ENCODE results near the gene MOSMO.
"Not testable (repeated sequence)": the region's sequence is repeated elsewhere in the genome, so short reads cannot be mapped to it uniquely, and the experiment has no call there.

MOSMO gene

GRCh38 chr16:22010902-22011301 is 3.0 kb downstream of the MOSMO start:
- no peak overlapping the region for H3K27ac Mint-ChIP-seq
- ATAC-seq (ENCODE audit: low read depth) (no peak), DNase-seq (ENCODE audit: low spot score in 2 of 2) (no peak)
- no peaks in the 10 kb centered on the region for H3K9me3 Mint-ChIP-seq
- H3K27me3 Mint-ChIP-seq: no peaks in the 10 kb centered on the region
- peaks cover 39% of the 10 kb centered on the region for H3K4me1 Mint-ChIP-seq
- no peak overlapping the region for H3K4me3 Mint-ChIP-seq
- no peaks in the 10 kb centered on the region for H3K36me3 Mint-ChIP-seq

- H3K4me1 Mint-ChIP-seq: peaks cover 35% of the 10 kb centered on the region
- DNase-seq (ENCODE audit: low spot score in 2 of 2): no peak
- H3K4me3 Mint-ChIP-seq: no peak overlapping the region
- ATAC-seq (ENCODE audit: low read depth): no peak
- no peaks in the 10 kb centered on the region for H3K27me3 Mint-ChIP-seq
- no peaks in the 10 kb centered on the region for H3K36me3 Mint-ChIP-seq
- H3K27ac Mint-ChIP-seq: no peak overlapping the region
- no peaks in the 10 kb centered on the region for H3K9me3 Mint-ChIP-seq
These were observed 4.3 kb downstream of the MOSMO start for GRCh38 chr16:22012241-22012640.

- no peaks in the 10 kb centered on the region for H3K36me3 Mint-ChIP-seq
- peaks cover 34% of the 10 kb centered on the region for H3K4me1 Mint-ChIP-seq
- no peaks in the 10 kb centered on the region for H3K27me3 Mint-ChIP-seq
- H3K9me3 Mint-ChIP-seq: no peaks in the 10 kb centered on the region
- no peak overlapping the region for H3K4me3 Mint-ChIP-seq
- no peak overlapping the region for H3K27ac Mint-ChIP-seq
- DNase-seq (ENCODE audit: low spot score in 2 of 2) (no peak), ATAC-seq (ENCODE audit: low read depth) (no peak)
These were observed 5.6 kb downstream of the MOSMO start for GRCh38 chr16:22013486-22013885.

- Mint-ChIP-seq H3K27me3 (no peaks in the 10 kb centered on the region), H3K36me3 (no peaks in the 10 kb centered on the region), H3K27ac (no peak overlapping the region), H3K4me3 (no peak overlapping the region), H3K9me3 (no peaks in the 10 kb centered on the region), H3K4me1 (peaks cover 37% of the 10 kb centered on the region)
- DNase-seq (ENCODE audit: low spot score in 2 of 2): no peak
- ATAC-seq (ENCODE audit: low read depth): peak; percentile 98
These were observed 6.5 kb downstream of the MOSMO start for GRCh38 chr16:22014271-22014873.

GRCh38 chr16:22016927-22017326 is 9.0 kb downstream of the MOSMO start:
- H3K9me3 Mint-ChIP-seq: no peaks in the 10 kb centered on the region
- H3K4me3 Mint-ChIP-seq: no peak overlapping the region
- H3K36me3 Mint-ChIP-seq: no peaks in the 10 kb centered on the region
- peaks cover 31% of the 10 kb centered on the region for H3K4me1 Mint-ChIP-seq
- DNase-seq (ENCODE audit: low spot score in 2 of 2) (no peak), ATAC-seq (ENCODE audit: low read depth) (no peak)
- H3K27me3 Mint-ChIP-seq: no peaks in the 10 kb centered on the region
- H3K27ac Mint-ChIP-seq: no peak overlapping the region

- Mint-ChIP-seq H3K9me3 (no peaks in the 10 kb centered on the region), H3K27ac (no peak overlapping the region), H3K4me3 (no peak overlapping the region), H3K36me3 (no peaks in the 10 kb centered on the region), H3K27me3 (no peaks in the 10 kb centered on the region), H3K4me1 (peaks cover 26% of the 10 kb centered on the region)
- ATAC-seq (ENCODE audit: low read depth) (no peak), DNase-seq (ENCODE audit: low spot score in 2 of 2) (no peak)
These were observed 10.6 kb downstream of the MOSMO start for GRCh38 chr16:22018559-22018958.

GRCh38 chr16:22022151-22022550 is 14.2 kb downstream of the MOSMO start:
- peaks cover 19% of the 10 kb centered on the region for H3K4me1 Mint-ChIP-seq
- H3K27ac Mint-ChIP-seq: no peak overlapping the region
- DNase-seq (ENCODE audit: low spot score in 2 of 2): no peak
- no peaks in the 10 kb centered on the region for H3K36me3 Mint-ChIP-seq
- no peaks in the 10 kb centered on the region for H3K9me3 Mint-ChIP-seq
- H3K27me3 Mint-ChIP-seq: no peaks in the 10 kb centered on the region
- ATAC-seq (ENCODE audit: low read depth): no peak
- no peak overlapping the region for H3K4me3 Mint-ChIP-seq

GRCh38 chr16:22023505-22023904 is 15.6 kb downstream of the MOSMO start:
- Mint-ChIP-seq H3K27ac (no peak overlapping the region), H3K36me3 (no peaks in the 10 kb centered on the region), H3K27me3 (no peaks in the 10 kb centered on the region), H3K4me3 (no peak overlapping the region), H3K9me3 (no peaks in the 10 kb centered on the region), H3K4me1 (peaks cover 16% of the 10 kb centered on the region)
- no peak for ATAC-seq (ENCODE audit: low read depth)
- no peak for DNase-seq (ENCODE audit: low spot score in 2 of 2)

- H3K27ac Mint-ChIP-seq; DNase-seq (ENCODE audit: low spot score in 2 of 2); H3K4me3 Mint-ChIP-seq; H3K9me3 Mint-ChIP-seq; H3K27me3 Mint-ChIP-seq; ATAC-seq (ENCODE audit: low read depth); H3K36me3 Mint-ChIP-seq: not testable (repeated sequence)
- peaks cover 10% of the 10 kb centered on the region for H3K4me1 Mint-ChIP-seq
These were observed 16.9 kb downstream of the MOSMO start for GRCh38 chr16:22024785-22025184.

GRCh38 chr16:22027633-22028032 is 19.7 kb downstream of the MOSMO start:
- Mint-ChIP-seq H3K4me3 (no peak overlapping the region), H3K36me3 (peaks cover 19% of the 10 kb centered on the region), H3K4me1 (peaks cover 15% of the 10 kb centered on the region), H3K27ac (no peak overlapping the region), H3K9me3 (no peaks in the 10 kb centered on the region), H3K27me3 (no peaks in the 10 kb centered on the region)
- no peak for DNase-seq (ENCODE audit: low spot score in 2 of 2)
- ATAC-seq (ENCODE audit: low read depth): no peak

- H3K36me3 Mint-ChIP-seq: peaks cover 20% of the 10 kb centered on the region
- H3K4me1 Mint-ChIP-seq: peaks cover 17% of the 10 kb centered on the region
- ATAC-seq (ENCODE audit: low read depth): no peak
- no peak overlapping the region for H3K27ac Mint-ChIP-seq
- H3K9me3 Mint-ChIP-seq: no peaks in the 10 kb centered on the region
- H3K27me3 Mint-ChIP-seq: no peaks in the 10 kb centered on the region
- no peak for DNase-seq (ENCODE audit: low spot score in 2 of 2)
- no peak overlapping the region for H3K4me3 Mint-ChIP-seq
These were observed 21.7 kb downstream of the MOSMO start for GRCh38 chr16:22029632-22030031.

- ATAC-seq (ENCODE audit: low read depth) (no peak), DNase-seq (ENCODE audit: low spot score in 2 of 2) (no peak)
- peaks cover 20% of the 10 kb centered on the region for H3K36me3 Mint-ChIP-seq
- no peaks in the 10 kb centered on the region for H3K9me3 Mint-ChIP-seq
- no peaks in the 10 kb centered on the region for H3K27me3 Mint-ChIP-seq
- H3K4me1 Mint-ChIP-seq: peaks cover 20% of the 10 kb centered on the region
- H3K27ac Mint-ChIP-seq: no peak overlapping the region
- H3K4me3 Mint-ChIP-seq: no peak overlapping the region
These were observed 22.3 kb downstream of the MOSMO start for GRCh38 chr16:22030087-22030812.

- H3K9me3 Mint-ChIP-seq: no peaks in the 10 kb centered on the region
- H3K27me3 Mint-ChIP-seq: no peaks in the 10 kb centered on the region
- no peak overlapping the region for H3K27ac Mint-ChIP-seq
- peaks cover 13% of the 10 kb centered on the region for H3K4me1 Mint-ChIP-seq
- ATAC-seq (ENCODE audit: low read depth) (no peak), DNase-seq (ENCODE audit: low spot score in 2 of 2) (no peak)
- H3K4me3 Mint-ChIP-seq: no peak overlapping the region
- peaks cover 22% of the 10 kb centered on the region for H3K36me3 Mint-ChIP-seq
These were observed 23.7 kb downstream of the MOSMO start for GRCh38 chr16:22031483-22032083.

- ATAC-seq (ENCODE audit: low read depth) (no peak), DNase-seq (ENCODE audit: low spot score in 2 of 2) (no peak)
- H3K4me1 Mint-ChIP-seq: peaks cover 18% of the 10 kb centered on the region
- H3K9me3 Mint-ChIP-seq: no peaks in the 10 kb centered on the region
- no peaks in the 10 kb centered on the region for H3K27me3 Mint-ChIP-seq
- H3K4me3 Mint-ChIP-seq: no peak overlapping the region
- H3K36me3 Mint-ChIP-seq: peaks cover 31% of the 10 kb centered on the region
- peak overlapping the region; percentile 8 for H3K27ac Mint-ChIP-seq
These were observed 26.6 kb downstream of the MOSMO start for GRCh38 chr16:22034503-22034902.
